LNCaP clone FGC (cell line): ENCODE results near the gene BLNK.

Experiments
- DNase-seq: peaks from one replicate; pipeline ENCODE4 v3.0.0-alpha.2; 2011; ENCODE audit warnings: low read depth
- H3K4me3 ChIP-seq: 2 replicates; pipeline ENCODE4 v1.5.1; 2011; ENCODE audit warnings: mild to moderate bottlenecking, low read depth, low read length, control low read depth
- CTCF ChIP-seq: IDR thresholded peaks from 2 replicates; pipeline ENCODE4 v1.5.1; 2012; ENCODE audit warnings: mild to moderate bottlenecking; ENCODE audit not compliant: control insufficient read depth, insufficient read depth; ENCODE audit errors: extremely low read depth

Gene BLNK

GRCh38 chr10:96280859-96281258 is 9.5 kb upstream of the BLNK start:
- DNase-seq: no peak
- H3K4me3 ChIP-seq: no peak overlapping the region
- no peak for TF ChIP-seq CTCF

- no peak for DNase-seq
- H3K4me3 ChIP-seq: no peak overlapping the region
- TF ChIP-seq CTCF: no peak
These were observed 7.8 kb upstream of the BLNK start for GRCh38 chr10:96279191-96279641.

- no peak for DNase-seq
- TF ChIP-seq CTCF: no peak
- no peak overlapping the region for H3K4me3 ChIP-seq
These were observed 5.5 kb upstream of the BLNK start for GRCh38 chr10:96276831-96277230.

- no peak for DNase-seq
- TF ChIP-seq CTCF: no peak
- no peak overlapping the region for H3K4me3 ChIP-seq
These were observed 5.1 kb upstream of the BLNK start for GRCh38 chr10:96276426-96276825.

- TF ChIP-seq CTCF: no peak
- H3K4me3 ChIP-seq: no peak overlapping the region
- DNase-seq: peak; percentile 94
These were observed 4.5 kb upstream of the BLNK start for GRCh38 chr10:96275685-96276418.

- TF ChIP-seq CTCF: no peak
- DNase-seq: no peak
- H3K4me3 ChIP-seq: peak overlapping the region; percentile 3; the same call in 1 of the 2 replicates
These were observed 1.2 kb upstream of the BLNK start for GRCh38 chr10:96272316-96273280.
